GM20431 (cell line): ENCODE measurements around the gene DHX32.

Experiments used
- in situ Hi-C: fragments of 300-500 bp; cut with MseI, MboI; formaldehyde crosslinking; loops from one replicate; pipeline ENCODE4 v1.15.0; 2020; ENCODE audit warnings: low sequenced_read_pairs; ENCODE audit not compliant: unreplicated experiment

DHX32 gene

DNA sequence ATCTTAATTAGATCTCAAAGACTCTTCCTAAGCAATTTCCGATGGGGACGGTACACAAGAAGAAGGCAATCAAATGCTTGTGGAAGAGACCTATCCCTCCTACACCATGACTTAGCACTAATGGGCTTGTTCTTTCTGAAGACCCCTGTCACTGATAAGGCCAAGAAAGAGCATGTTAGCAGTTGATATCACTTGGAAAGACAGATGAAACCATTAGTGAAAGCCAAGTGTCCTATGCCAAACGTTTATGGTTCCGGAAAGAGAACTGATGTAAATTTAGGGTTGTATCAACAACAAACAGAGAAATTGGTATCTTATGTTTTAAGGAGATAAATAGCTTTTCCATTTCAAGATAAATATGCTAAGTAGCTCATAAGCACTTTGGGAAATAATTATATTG is 64.5 kb downstream of the DHX32 start:
- in situ Hi-C loops: no loop called here

DNA sequence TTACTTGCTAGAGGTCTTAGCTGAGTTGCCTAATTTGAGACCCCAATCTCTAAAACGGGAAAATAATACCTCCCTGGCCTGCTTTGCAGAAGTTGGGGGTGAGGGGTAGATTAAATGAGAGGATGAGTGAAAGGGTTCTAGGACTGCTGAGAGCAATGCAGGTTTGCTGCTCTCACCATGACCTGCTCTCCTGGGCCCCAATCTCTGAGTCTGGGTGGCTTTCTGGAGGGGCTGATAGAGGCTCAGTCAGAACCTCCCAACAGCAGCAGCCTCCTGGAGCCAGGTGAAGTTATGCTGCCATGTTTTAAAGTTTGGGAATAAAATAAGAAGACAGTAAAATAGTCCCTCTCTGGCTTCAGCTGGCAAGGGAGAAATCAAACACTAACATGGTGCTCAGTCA is 65.3 kb downstream of the DHX32 start:
- in situ Hi-C loops: no loop called here

GRCh38 chr10:125812128-125812750 is 68.9 kb downstream of the DHX32 start:
- in situ Hi-C loops: no loop called here

GRCh38 chr10:125811251-125811650 is 69.8 kb downstream of the DHX32 start:
- in situ Hi-C loops: no loop called here

DNA sequence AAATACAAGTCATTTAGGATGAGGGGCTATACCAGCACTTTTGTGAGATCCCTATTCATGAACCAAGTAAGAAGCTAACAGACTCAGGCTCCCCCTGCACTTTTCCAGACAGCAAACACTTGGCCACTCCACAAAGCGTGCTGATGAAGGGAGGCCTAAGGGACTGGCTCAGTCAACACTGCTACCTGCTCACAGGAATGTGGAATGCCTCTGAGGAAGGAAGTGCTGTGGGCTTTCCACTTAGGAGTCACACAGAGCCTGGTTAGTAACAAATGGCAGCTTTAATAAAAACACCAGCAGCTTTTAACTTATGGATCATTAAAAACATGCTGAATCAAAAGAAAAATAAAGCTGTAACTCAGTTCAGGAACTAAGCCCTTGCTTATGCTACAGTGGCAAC is 73.0 kb downstream of the DHX32 start:
- in situ Hi-C loops: no loop called here

- in situ Hi-C loops: no loop called here
These were observed 78.4 kb downstream of the DHX32 start for GRCh38 chr10:125802739-125803138.

DNA sequence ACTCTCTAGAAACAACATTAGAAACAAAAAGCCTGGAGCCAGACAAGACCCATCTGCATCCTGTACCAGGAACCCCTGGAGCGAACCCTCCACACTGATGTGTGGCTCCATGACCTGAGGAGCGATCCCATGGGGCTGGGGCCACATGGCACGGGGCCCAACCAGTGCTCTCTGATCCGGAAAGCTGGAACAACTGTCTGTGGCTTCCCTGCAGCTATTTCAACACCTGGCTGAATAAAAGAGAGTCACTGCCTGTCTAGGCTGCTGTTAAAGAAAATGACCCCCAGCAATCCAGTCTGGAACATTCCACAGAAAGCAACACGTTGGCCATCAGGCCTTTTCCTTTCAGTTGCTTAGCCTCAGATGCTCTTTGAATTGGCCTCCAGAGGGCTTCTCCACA is 79.0 kb downstream of the DHX32 start:
- in situ Hi-C loops: no loop called here

- in situ Hi-C loops: no loop called here
These were observed 79.5 kb downstream of the DHX32 start for GRCh38 chr10:125801574-125801973.

DNA sequence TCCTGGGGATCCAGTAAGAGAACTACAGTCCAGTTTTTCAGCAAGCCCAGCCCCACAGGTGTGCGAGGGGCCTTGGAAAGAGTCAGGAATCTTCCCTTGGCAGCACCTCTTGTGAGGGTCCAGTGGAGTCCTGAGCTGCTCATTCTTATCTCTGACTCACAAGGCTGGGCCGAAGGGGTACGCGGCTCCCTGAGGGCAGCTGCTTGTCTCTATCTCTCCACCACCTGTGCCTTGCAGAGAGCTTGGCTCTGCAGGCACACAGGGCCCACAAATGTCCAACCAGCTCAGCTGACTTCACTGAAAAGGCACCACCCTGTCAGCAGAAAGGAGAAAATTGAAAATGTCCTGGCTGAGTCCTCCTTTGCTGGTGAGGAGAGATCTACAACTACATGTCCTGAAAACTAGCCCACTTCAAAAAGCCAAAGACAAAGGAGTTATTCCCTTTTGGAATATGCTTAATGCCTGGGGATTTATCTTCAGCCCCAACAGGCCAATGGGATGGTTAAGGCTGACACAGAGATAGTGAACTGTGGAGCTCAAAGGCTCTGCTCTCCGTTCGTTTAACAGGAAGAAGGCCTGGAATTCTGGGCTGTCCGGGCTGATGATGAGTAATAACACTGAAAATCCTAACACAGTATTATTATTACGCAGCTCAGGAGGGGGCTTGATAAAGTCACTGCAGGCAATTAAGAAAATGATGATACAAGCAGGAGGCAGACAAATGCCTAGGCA is 81.5 kb downstream of the DHX32 start:
- in situ Hi-C loops: no loop called here

DNA sequence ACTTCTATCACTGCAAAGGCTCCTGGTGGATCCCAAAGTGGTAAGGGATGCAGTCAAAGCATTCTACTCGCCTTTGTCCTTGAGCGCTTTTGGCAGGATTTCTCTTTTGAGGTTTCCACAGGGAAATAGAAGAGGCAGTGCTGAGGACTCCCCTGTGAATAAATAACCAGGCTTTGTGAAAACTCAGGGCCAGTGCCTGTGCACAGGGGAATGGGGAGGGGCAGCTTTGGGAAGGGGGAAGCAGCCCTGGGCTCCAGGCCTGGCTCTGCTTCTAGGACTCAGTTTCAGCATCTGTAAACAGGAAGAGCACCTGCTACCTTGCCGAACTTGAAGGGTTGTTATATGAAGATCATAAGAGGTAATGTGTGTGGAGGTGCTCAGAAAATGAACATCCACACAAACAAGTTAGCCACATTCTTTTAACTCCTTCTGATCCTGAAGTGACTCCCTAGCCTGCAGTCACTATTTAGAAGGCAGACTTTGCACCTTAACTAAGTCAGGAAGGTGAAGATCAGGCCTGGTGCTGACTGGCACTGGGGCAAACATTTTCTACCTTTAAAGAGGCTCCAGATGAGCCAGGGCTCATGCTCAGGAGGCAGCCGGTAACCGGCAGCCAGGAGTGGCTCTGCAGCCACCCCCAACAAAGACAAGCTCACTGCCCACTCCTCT is 83.0 kb downstream of the DHX32 start:
- in situ Hi-C loops: no loop called here

- in situ Hi-C loops: no loop called here
These were observed 83.7 kb downstream of the DHX32 start for GRCh38 chr10:125797424-125797823.

GRCh38 chr10:125795637-125796190 is 85.4 kb downstream of the DHX32 start:
- in situ Hi-C loops: no loop called here

- in situ Hi-C loops: no loop called here
These were observed 86.0 kb downstream of the DHX32 start for GRCh38 chr10:125795128-125795527.

GRCh38 chr10:125792342-125793300 is 88.5 kb downstream of the DHX32 start:
- in situ Hi-C loops: no loop called here

DNA sequence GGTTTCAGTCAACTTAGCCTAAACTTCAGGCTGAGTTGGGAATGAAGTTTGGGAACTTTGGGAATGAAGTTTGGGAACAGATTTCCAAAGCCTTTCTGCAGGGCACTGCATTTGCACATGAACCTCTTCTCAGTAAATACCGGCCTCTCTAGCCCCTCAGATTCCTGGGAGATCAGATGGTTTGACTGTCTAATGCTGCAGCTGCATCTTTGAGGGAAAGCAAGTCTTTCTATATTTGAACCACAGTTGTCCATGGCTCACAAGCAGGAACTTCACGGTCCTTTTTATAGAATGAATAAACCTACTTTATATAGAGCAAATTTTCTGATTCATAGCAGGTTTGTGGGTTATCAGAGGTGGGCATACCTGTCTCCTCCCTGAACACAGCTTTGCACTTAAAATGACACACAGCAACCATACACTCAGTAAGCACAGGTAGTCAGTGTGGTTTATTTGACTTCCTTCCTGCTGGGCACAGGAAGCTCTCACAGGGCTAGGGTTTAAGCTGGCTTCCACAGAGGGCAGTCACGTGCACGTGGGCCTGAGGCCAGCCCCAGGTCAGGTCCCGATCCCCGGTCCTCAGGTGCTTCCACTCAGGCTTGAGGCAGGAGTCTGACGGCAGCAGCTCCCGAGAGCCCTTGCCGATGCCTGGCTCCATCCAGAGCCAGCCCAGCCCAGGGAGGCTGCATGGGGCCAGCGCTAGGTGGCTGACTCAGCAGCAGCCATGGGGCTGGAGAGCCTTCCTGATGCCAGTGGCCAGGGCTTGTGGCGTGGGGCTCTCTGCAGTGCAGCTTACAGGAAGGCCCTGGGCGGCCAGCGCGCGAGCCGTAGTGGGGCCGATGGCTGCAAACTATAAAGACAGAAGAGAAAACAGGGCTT is 92.7 kb downstream of the DHX32 start:
- in situ Hi-C loops: no loop called here
